Stromal cell of bone marrow (primary cell): ENCODE measurements around the gene PARD6A.

Experiments
- DNase-seq: peaks from one replicate; pipeline ENCODE4 v3.0.0-alpha.2; 2012; ENCODE audit warnings: low read depth

PARD6A gene

GRCh38 chr16:67653789-67654402 lies 6.9 kb upstream of the PARD6A start:
- DNase-seq, result no peak

DNA sequence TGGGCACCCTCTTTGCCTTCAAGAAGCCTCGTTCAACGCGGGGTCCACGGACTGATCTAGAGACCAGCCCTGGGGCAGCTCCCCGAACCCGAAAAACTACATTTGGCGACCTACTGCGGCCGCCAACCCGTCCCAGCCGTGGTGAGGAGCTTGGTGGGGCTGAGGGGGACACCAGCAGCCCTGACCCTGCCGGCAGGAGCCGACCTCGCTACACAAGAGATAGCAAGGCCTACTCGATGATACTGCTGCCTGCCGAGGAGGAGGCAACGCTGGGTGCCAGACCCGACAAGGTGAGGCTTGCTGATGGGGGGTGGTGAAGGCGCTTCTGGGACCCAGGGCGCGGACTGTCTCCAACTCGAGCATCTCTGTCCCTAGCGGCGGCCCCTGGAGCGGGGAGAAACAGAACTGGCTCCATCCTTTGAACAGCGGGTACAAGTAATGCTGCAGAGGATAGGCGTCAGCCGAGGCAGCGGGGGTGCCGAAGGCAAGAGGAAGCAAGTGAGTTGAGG lies 6.3 kb upstream of the PARD6A start:
- no peak for DNase-seq

- no peak for DNase-seq
These were observed 5.4 kb upstream of the PARD6A start for GRCh38 chr16:67655363-67655762.

- DNase-seq, result no peak
These were observed 4.3 kb upstream of the PARD6A start for GRCh38 chr16:67656344-67657016.

GRCh38 chr16:67657017-67657608 lies 3.6 kb upstream of the PARD6A start:
- DNase-seq, result no peak

DNA sequence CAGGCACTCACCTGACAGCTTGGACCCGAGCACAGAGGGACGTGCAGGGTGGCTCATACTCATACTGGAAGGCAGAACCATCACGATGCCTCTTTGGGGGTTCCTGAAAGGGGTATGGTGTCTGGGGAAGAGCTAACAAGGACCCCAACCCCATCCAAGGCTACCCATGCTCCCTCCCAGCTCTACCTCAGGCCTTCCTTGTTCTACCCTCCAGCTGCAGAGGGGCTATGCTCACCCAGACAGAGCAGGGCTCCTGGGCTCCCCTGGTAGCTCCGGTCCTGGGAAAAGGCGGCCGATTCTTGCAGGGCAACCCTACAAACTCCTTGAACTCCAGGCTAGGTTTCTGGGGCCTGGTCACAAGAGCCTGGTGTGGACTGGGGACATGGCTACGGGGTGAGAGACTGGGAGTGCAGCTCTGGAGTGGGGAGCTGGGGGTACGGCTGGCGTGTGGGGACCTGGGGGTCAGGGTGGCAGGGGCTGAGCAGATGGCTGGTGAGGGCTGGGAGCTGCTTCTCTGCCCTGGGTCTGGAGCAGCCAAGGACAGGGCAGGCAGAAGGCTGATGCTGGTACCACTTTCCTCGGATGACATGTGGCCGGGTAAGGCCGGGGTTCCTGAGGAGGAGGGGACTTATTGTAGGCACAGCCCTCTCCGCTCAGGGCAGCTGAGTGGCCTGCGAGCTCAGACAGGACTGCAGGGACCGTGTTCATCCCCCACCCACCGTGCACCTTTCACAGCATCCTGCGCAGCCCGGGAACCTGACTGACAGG lies 2.8 kb upstream of the PARD6A start:
- no peak for DNase-seq

DNA sequence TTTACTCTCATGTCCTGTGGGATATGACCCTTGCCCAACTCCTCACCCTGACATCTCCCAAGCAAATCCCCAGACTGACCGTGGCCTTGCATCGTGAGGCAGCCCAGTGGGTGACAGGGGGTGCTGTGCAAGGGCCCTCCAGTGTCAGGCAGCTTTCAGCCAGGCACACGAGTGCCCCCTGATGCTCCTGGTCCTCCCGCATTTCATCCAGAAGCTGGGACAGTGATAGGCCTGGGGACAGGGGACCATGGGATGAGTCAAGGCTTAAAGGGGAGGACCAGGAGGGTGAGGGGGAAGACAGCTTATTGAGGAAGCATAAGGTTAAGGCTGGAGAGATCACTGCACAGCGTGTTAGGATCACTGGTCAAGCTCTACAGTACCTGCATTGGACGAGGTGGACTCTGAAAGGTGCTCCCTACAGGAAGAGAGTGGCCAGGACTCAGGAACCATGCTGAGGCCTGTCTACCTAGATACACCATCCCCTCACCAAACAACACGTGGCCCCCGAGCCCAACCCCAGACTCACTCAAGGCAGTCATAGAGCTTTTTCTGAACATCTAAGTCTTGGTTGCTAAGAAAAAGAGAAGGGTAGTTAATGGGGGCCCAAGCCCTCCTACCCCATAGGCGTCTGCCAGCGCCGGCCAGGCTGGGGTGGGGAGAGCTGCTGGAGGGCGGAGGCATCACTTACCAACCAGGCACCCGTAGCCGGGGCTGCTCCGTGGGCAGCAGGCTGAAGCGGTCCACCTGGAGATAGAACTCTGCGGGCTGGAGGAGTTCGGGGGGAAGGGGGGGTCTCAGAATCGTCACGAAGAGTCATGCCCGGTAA lies 1.7 kb upstream of the PARD6A start:
- no peak for DNase-seq

- peak; percentile 80 for DNase-seq
These were observed 841 bp upstream of the PARD6A start, which contains the start of gene ACD for GRCh38 chr16:67659675-67660563. Gene ACD, minus strand, starts transcription at chr16:67660260. Its CDS starts 40 bp downstream, at chr16:67660220.

DNA sequence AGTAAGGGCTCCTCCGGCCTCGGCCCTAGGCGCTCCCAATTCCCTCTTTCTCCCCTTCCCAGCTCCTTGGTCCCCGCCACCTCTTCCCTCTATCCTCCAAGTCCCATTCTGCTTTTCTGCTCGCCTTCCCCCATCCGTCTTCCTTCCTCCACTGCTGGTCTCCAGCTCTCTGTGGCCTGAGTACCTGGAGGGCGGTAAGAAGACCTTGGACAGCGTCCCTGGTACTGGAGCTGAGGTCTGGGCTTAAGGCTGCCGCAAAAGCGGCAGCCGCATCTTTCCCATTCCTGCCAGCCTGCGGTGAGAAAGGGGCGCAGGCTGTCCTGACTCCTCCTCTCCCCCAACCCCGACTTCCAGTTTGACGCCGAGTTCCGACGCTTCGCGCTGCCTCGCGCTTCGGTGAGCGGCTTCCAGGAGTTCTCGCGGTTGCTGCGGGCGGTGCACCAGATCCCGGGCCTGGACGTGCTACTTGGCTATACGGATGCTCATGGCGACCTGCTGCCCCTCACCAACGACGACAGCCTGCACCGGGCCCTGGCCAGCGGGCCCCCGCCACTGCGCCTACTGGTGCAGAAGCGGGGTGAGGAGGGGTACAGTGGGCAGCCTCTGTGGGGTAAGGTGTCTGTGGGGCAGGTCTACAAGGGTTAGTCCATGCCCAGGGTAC lies 471 bp downstream of the PARD6A start:
- no peak for DNase-seq

- DNase-seq, result no peak
These were observed 1.3 kb downstream of the PARD6A start for GRCh38 chr16:67661886-67662652.

DNA sequence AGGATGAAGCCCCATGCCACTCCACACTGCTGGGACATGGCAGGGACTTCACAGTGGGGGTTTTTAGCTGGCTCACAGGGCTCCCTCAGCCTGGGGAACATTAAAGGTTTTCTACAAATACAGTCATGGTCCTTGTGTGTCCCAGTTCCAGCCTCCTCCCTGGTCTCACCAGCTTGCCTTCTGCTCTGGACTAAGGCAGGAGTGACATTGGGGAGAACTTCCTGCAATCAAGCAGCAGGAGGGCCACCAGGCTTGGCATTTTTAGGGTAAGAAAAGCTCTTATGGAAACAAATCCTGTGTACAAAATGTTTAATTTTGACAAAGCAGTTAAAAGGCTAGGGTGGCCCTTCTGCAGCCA lies 1.9 kb downstream of the PARD6A start:
- DNase-seq, result no peak

- DNase-seq, result no peak
These were observed 2.6 kb downstream of the PARD6A start for GRCh38 chr16:67663151-67663876.

- DNase-seq, result no peak
These were observed 3.1 kb downstream of the PARD6A start for GRCh38 chr16:67663877-67664222.

- no peak for DNase-seq
These were observed 3.5 kb downstream of the PARD6A start for GRCh38 chr16:67664258-67664657.

DNA sequence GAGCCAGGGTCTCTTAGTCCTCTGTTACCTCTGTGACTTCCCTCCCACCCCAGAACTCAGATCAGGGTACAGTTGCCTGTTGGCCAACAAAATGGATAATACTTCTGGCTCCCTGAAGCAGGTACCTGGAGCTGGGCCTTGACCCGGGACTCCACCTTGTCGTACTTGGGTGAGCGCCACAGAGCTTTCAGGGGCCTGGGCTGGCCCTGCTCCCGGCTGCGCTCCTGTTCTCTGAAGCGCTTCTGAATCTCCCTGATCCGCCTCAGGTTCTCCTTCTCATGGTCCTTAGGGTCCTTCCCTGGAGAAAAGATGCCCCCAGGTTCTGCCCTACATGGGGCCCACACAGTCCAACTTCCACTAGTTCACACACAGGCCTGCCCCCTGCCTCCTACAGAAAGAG lies 4.1 kb downstream of the PARD6A start:
- DNase-seq, result no peak

GRCh38 chr16:67665598-67665997 lies 4.8 kb downstream of the PARD6A start:
- DNase-seq, result no peak

- DNase-seq, result no peak
These were observed 5.3 kb downstream of the PARD6A start for GRCh38 chr16:67666032-67666551.
